ENCODE data around the gene CES3. TPM values are rescaled to one million over a fixed set of nuclear protein-coding genes. Genes with fewer than 3 reads are reported as not detected.

CES3 gene
- total RNA-seq, 1 experiment from 2014 or later: 3.7 TPM

- H2BK15ac ChIP-seq (ENCODE audit: low read depth, low read length): no peak overlapping the region
- Mint-ChIP-seq H3K27me3 (ENCODE audit: low read depth) (peaks cover 50% of the 10 kb centered on the region), H3K9me3 (no peaks in the 10 kb centered on the region), H3K4me3 (no peak overlapping the region), H3K36me3 (ENCODE audit: insufficient read depth in 1 of 3, low read depth in 3 of 3) (no peaks in the 10 kb centered on the region; a peak in 1 of 7 replicates), H3K4me1 (no peaks in the 10 kb centered on the region), H3K27ac (no peak overlapping the region)
- no peaks in the 10 kb centered on the region for H3K23me2 ChIP-seq (ENCODE audit: insufficient read length, low read depth, low read length, poor library complexity, severe bottlenecking)
- TF ChIP-seq CTCF (conservative IDR thresholded peaks at IDR 0.05): no peak
- no peak overlapping the region for H2AFZ ChIP-seq (ENCODE audit: low read length)
- no peak overlapping the region for H3K14ac ChIP-seq (ENCODE audit: insufficient read depth, low read length)
- no peak overlapping the region for H2BK5ac ChIP-seq (ENCODE audit: insufficient read length, low read length)
- H2AK5ac ChIP-seq (ENCODE audit: insufficient read length, low read length): no peak overlapping the region
- H3K4me2 ChIP-seq (ENCODE audit: insufficient read depth, insufficient read length, low read length): no peak overlapping the region
- H3K4me1 ChIP-seq (ENCODE audit: insufficient read depth, low read length): no peaks in the 10 kb centered on the region
- no peak overlapping the region for H2BK12ac ChIP-seq (ENCODE audit: insufficient read length, low read depth, low read length)
- H3K18ac ChIP-seq (ENCODE audit: insufficient read length, low read depth, low read length): no peak overlapping the region
- no peak overlapping the region for H4K5ac ChIP-seq (ENCODE audit: insufficient read length, low read depth, low read length)
- H4K8ac ChIP-seq (replicated peaks; ENCODE audit: insufficient read length, low read depth, low read length): no peak overlapping the region
- H3T11ph ChIP-seq (ENCODE audit: low read length): no peak overlapping the region
- no peak overlapping the region for H3K56ac ChIP-seq (ENCODE audit: insufficient read length, low read depth, low read length)
- no peak overlapping the region for H4K91ac ChIP-seq (ENCODE audit: insufficient read length, low read depth, low read length)
- H3K9ac ChIP-seq (ENCODE audit: extremely low read depth, insufficient read length, low read length): no peak overlapping the region
- H3K23ac ChIP-seq (ENCODE audit: insufficient read length, low read depth, low read length): no peak overlapping the region
- no peak overlapping the region for H2BK120ac ChIP-seq (ENCODE audit: low read depth, low read length, poor library complexity, severe bottlenecking)
- no peak overlapping the region for H3K4ac ChIP-seq (ENCODE audit: low read depth, low read length)
- WGBS (ENCODE audit: extremely low coverage, insufficient read length, low lambda C conversion rate): no CpG with 5 or more reads among the region's 6 CpGs
- H4K20me1 ChIP-seq (ENCODE audit: control insufficient read depth, insufficient read depth, insufficient read length): no peaks in the 10 kb centered on the region
- no peak for DNase-seq
- no peaks in the 10 kb centered on the region; the same call in 1 of the 2 replicates for H3K27me3 ChIP-seq (ENCODE audit: insufficient read depth, low read length)
- H3K9me3 ChIP-seq (ENCODE audit: control insufficient read depth, low read depth, low read length): no peaks in the 10 kb centered on the region
- no peaks in the 10 kb centered on the region for H3K79me1 ChIP-seq (ENCODE audit: insufficient read depth, low read depth, low read length, poor library complexity, severe bottlenecking)
- H2BK20ac ChIP-seq (ENCODE audit: low read depth, low read length, poor library complexity, severe bottlenecking): no peak overlapping the region
- H3K27ac ChIP-seq (ENCODE audit: insufficient read length, low read depth, low read length): no peak overlapping the region
- H3K79me2 ChIP-seq (ENCODE audit: insufficient read depth, low read length): no peaks in the 10 kb centered on the region
Observed at GRCh38 chr16:66918355-66918754, 42.7 kb upstream of the CES3 start.

Measured in H9 (cell line).